Measurements from ENCODE around the gene XPR1. TPM values are rescaled to one million over a fixed set of nuclear protein-coding genes. Genes with fewer than 3 reads are reported as not detected.

Gene XPR1
- polyA plus RNA-seq, 1 donor (not counting 4 experiments of a cell fraction or from before 2014, with no cell fraction given) = 40.0 TPM

GRCh38 chr1:180924939-180925338, 293.1 kb downstream of the XPR1 start:
- Histone ChIP-seq H3K9me3 (ENCODE audit: control insufficient read depth, low read depth, low read length) (no peaks in the 10 kb centered on the region), H3K4me3 (ENCODE audit: control insufficient read depth in 2 of 3, extremely low read depth in 1 of 3, insufficient read depth in 2 of 3, low read depth in 1 of 3, low read length in 3 of 3) (no peak overlapping the region), H3K36me3 (ENCODE audit: control insufficient read depth in 2 of 2, extremely low read depth in 1 of 2, insufficient read depth in 2 of 2, low read length in 2 of 2) (no peaks in the 10 kb centered on the region), H4K20me1 (ENCODE audit: control insufficient read depth, extremely low read depth, insufficient read depth, low read length) (no peaks in the 10 kb centered on the region), H3K4me2 (ENCODE audit: control insufficient read depth, extremely low read depth, insufficient read depth, low read depth, low read length) (no peak overlapping the region), H3K79me2 (ENCODE audit: control insufficient read depth, insufficient read depth, low read length) (no peaks in the 10 kb centered on the region), H3K27ac (ENCODE audit: control insufficient read depth, insufficient read depth, low read length) (no peak overlapping the region), H3K27me3 (ENCODE audit: control insufficient read depth, extremely low read depth, insufficient read depth, low read length) (no peaks in the 10 kb centered on the region), H3K9ac (ENCODE audit: control insufficient read depth, extremely low read depth, insufficient read depth, low read length) (no peak overlapping the region), H3K4me1 (ENCODE audit: control insufficient read depth, extremely low read depth, insufficient read depth, low read length) (peaks cover 18% of the 10 kb centered on the region), H3K9me1 (ENCODE audit: control insufficient read depth, extremely low read depth, insufficient read depth, low read length) (peaks cover 2% of the 10 kb centered on the region), H2AFZ (ENCODE audit: control insufficient read depth, low read length) (no peak overlapping the region)
- dilution Hi-C loops (cut with MboI; ENCODE audit: extremely low pct_ligation_motif_present, low sequenced_read_pairs) = no loop called here
- no peak for FAIRE-seq
- no peak for TF ChIP-seq EZH2 (IDR thresholded peaks at IDR 0.05; ENCODE audit: low read length)
- TF ChIP-seq CTCF (optimal IDR thresholded peaks at IDR 0.05 in 1 of 3, IDR thresholded peaks at IDR 0.05 in 1 of 3, conservative IDR thresholded peaks at IDR 0.05 in 1 of 3; ENCODE audit: extremely low read depth in 1 of 3, insufficient read depth in 2 of 3, low read length in 3 of 3) = no peak
- DNase-seq (ENCODE audit: low read depth, low spot score) = no peak

- FAIRE-seq (no peak), DNase-seq (ENCODE audit: low read depth, low spot score) (no peak)
- H3K27ac ChIP-seq (ENCODE audit: control insufficient read depth, insufficient read depth, low read length) = no peak overlapping the region
- no peak overlapping the region for H3K9ac ChIP-seq (ENCODE audit: control insufficient read depth, extremely low read depth, insufficient read depth, low read length)
- no peaks in the 10 kb centered on the region for H4K20me1 ChIP-seq (ENCODE audit: control insufficient read depth, extremely low read depth, insufficient read depth, low read length)
- dilution Hi-C loops (cut with MboI; ENCODE audit: extremely low pct_ligation_motif_present, low sequenced_read_pairs) = no loop called here
- peaks cover 2% of the 10 kb centered on the region for H3K9me1 ChIP-seq (ENCODE audit: control insufficient read depth, extremely low read depth, insufficient read depth, low read length)
- no peak overlapping the region for H3K4me2 ChIP-seq (ENCODE audit: control insufficient read depth, extremely low read depth, insufficient read depth, low read depth, low read length)
- no peaks in the 10 kb centered on the region for H3K27me3 ChIP-seq (ENCODE audit: control insufficient read depth, extremely low read depth, insufficient read depth, low read length)
- H3K4me1 ChIP-seq (ENCODE audit: control insufficient read depth, extremely low read depth, insufficient read depth, low read length) = peaks cover 18% of the 10 kb centered on the region
- H2AFZ ChIP-seq (ENCODE audit: control insufficient read depth, low read length) = no peak overlapping the region
- no peak overlapping the region for H3K4me3 ChIP-seq (ENCODE audit: control insufficient read depth in 2 of 3, extremely low read depth in 1 of 3, insufficient read depth in 2 of 3, low read depth in 1 of 3, low read length in 3 of 3)
- no peaks in the 10 kb centered on the region for H3K9me3 ChIP-seq (ENCODE audit: control insufficient read depth, low read depth, low read length)
- TF ChIP-seq CTCF (optimal IDR thresholded peaks at IDR 0.05 in 1 of 3, IDR thresholded peaks at IDR 0.05 in 1 of 3, conservative IDR thresholded peaks at IDR 0.05 in 1 of 3; ENCODE audit: extremely low read depth in 1 of 3, insufficient read depth in 2 of 3, low read length in 3 of 3) (no peak), EZH2 (IDR thresholded peaks at IDR 0.05; ENCODE audit: low read length) (no peak)
- no peaks in the 10 kb centered on the region for H3K36me3 ChIP-seq (ENCODE audit: control insufficient read depth in 2 of 2, extremely low read depth in 1 of 2, insufficient read depth in 2 of 2, low read length in 2 of 2)
- H3K79me2 ChIP-seq (ENCODE audit: control insufficient read depth, insufficient read depth, low read length) = no peaks in the 10 kb centered on the region
Measured at GRCh38 chr1:180925471-180926051, 293.7 kb downstream of the XPR1 start.

All from keratinocyte (primary cell).